HepG2 (cell line): ENCODE measurements around the gene UCN. TPM values are rescaled to one million over a fixed set of nuclear protein-coding genes. Genes with fewer than 3 reads are reported as not detected.

Experiments used
- AGO1 ChIP-seq: fragments of 200-400 bp; formaldehyde crosslinking; IDR thresholded peaks from 2 replicates; pipeline ENCODE4 v1.6.1; 2017; ENCODE audit warnings: mild to moderate bottlenecking, low read depth, low read length, moderate library complexity; ENCODE audit not compliant: poor library complexity, severe bottlenecking
- CAMTA2 ChIP-seq: sonication (generic); formaldehyde crosslinking; IDR thresholded peaks from 2 replicates; pipeline ENCODE4 v1.4.0; 2020; ENCODE audit warnings: mild to moderate bottlenecking, missing genetic modification reagents, borderline replicate concordance
- CCDC6 ChIP-seq: sonication (generic); formaldehyde crosslinking; IDR thresholded peaks from 2 replicates; pipeline ENCODE4 v1.8.1; 2022; ENCODE audit warnings: mild to moderate bottlenecking, missing genetic modification reagents, moderate library complexity
- CHCHD3 ChIP-seq: sonication (generic); formaldehyde crosslinking; IDR thresholded peaks from 2 replicates; pipeline ENCODE4 v1.8.0; 2022; ENCODE audit warnings: mild to moderate bottlenecking, missing genetic modification reagents, moderate library complexity
- ELF4 ChIP-seq: sonication (generic); formaldehyde crosslinking; IDR thresholded peaks from 2 replicates; pipeline ENCODE4 v1.5.0; 2020; ENCODE audit warnings: missing genetic modification reagents, mild to moderate bottlenecking, moderate library complexity, borderline replicate concordance
- GTF2F1 ChIP-seq: fragments of 150-350 bp; IDR thresholded peaks from 2 replicates; pipeline ENCODE4 v1.6.1; 2014; ENCODE audit warnings: low read length
- HHEX ChIP-seq: IDR thresholded peaks from 2 replicates; pipeline ENCODE4 v1.6.1; 2016; ENCODE audit warnings: control low read depth
- HMG20A ChIP-seq: IDR thresholded peaks from 2 replicates; pipeline ENCODE4 v1.6.1; 2016; ENCODE audit warnings: borderline replicate concordance
- HMGA1 ChIP-seq: sonication (generic); formaldehyde crosslinking; conservative IDR thresholded peaks from 2 replicates; pipeline ENCODE4 v1.4.0; 2020; ENCODE audit warnings: missing genetic modification reagents
- HOXA9 ChIP-seq: sonication (generic); formaldehyde crosslinking; IDR thresholded peaks from 2 replicates; pipeline ENCODE4 v1.8.1; 2022; ENCODE audit warnings: missing genetic modification reagents, mild to moderate bottlenecking, moderate library complexity, borderline replicate concordance
- IKZF4 ChIP-seq: sonication (generic); formaldehyde crosslinking; IDR thresholded peaks from 2 replicates; pipeline ENCODE4 v1.5.1; 2020; ENCODE audit warnings: borderline replicate concordance, mild to moderate bottlenecking, low read depth, missing genetic modification reagents; ENCODE audit errors: not compliant biosample characterization
- JDP2 ChIP-seq: sonication (generic); formaldehyde crosslinking; IDR thresholded peaks from 2 replicates; pipeline ENCODE4 v1.8.1; 2022; ENCODE audit warnings: missing genetic modification reagents, borderline replicate concordance
- KDM1A ChIP-seq: IDR thresholded peaks from 2 replicates; pipeline ENCODE4 v1.6.1; 2016; ENCODE audit warnings: missing compliant biosample characterization
- REXO4 ChIP-seq: sonication (generic); formaldehyde crosslinking; IDR thresholded peaks from 2 replicates; pipeline ENCODE4 v1.8.0; 2022; ENCODE audit warnings: missing genetic modification reagents, mild to moderate bottlenecking, borderline replicate concordance
- SNAI1 ChIP-seq: sonication (generic); formaldehyde crosslinking; IDR thresholded peaks from 2 replicates; pipeline ENCODE4 v1.5.0; 2020; ENCODE audit warnings: mild to moderate bottlenecking, missing genetic modification reagents, borderline replicate concordance
- SOX5 ChIP-seq: IDR thresholded peaks from 2 replicates; pipeline ENCODE4 v1.6.1; 2016; ENCODE audit warnings: borderline replicate concordance
- SYNCRIP ChIP-seq: fragments of 200-400 bp; formaldehyde crosslinking; IDR thresholded peaks from 2 replicates; pipeline ENCODE4 v1.6.1; 2018; ENCODE audit warnings: mild to moderate bottlenecking, low read depth, low read length; ENCODE audit not compliant: insufficient read depth
- TARDBP ChIP-seq: sonication (generic); formaldehyde crosslinking; IDR thresholded peaks from 2 replicates; pipeline ENCODE4 v1.8.0; 2022; ENCODE audit warnings: mild to moderate bottlenecking, missing genetic modification reagents
- ZFP1 ChIP-seq: IDR thresholded peaks from 2 replicates; pipeline ENCODE4 v1.6.1; 2016
- ZFP36L2 ChIP-seq: sonication (generic); formaldehyde crosslinking; IDR thresholded peaks from 2 replicates; pipeline ENCODE4 v1.4.0; 2020; ENCODE audit warnings: missing genetic modification reagents
- ZNF205 ChIP-seq: IDR thresholded peaks from 2 replicates; pipeline ENCODE4 v1.6.1; 2018; ENCODE audit warnings: missing biosample characterization, missing genetic modification reagents
- ZNF652 ChIP-seq: IDR thresholded peaks from 2 replicates; pipeline ENCODE4 v1.6.1; 2016; ENCODE audit warnings: low read depth, borderline replicate concordance
- ZNF713 ChIP-seq: sonication (generic); formaldehyde crosslinking; IDR thresholded peaks from 2 replicates; pipeline ENCODE4 v1.4.0; 2020; ENCODE audit warnings: mild to moderate bottlenecking, missing genetic modification reagents
- ZNF772 ChIP-seq: sonication (generic); formaldehyde crosslinking; IDR thresholded peaks from 2 replicates; pipeline ENCODE4 v1.5.0; 2020; ENCODE audit warnings: mild to moderate bottlenecking, missing genetic modification reagents
- polyA plus RNA-seq, 8 experiments: library from polyadenylated mRNA; depleted of rRNA in 3 of 8; stranded (reverse) in 7 of 8; unstranded in 1 of 8; fragments of >200 nt; fragmentation: Illumina TruSeq in 4 of 8; extraction: Trizol in 4 of 8; gene quantifications; 2 replicates each; pipeline versions ENCODE4 v1.2.1 to v1.2.3, GENCODE V29; 2011 to 2016; ENCODE audit warnings: low read depth in 4 of 8, missing spikeins in 1 of 8, mixed read lengths in 1 of 8; ENCODE audit not compliant: insufficient read depth in 1 of 8
- total RNA-seq, 5 experiments: library from RNA; depleted of rRNA; stranded (reverse); fragments of >200 nt; fragmentation: Illumina TruSeq; extraction: Trizol; gene quantifications; 2 replicates each; pipeline ENCODE4 v1.2.3, GENCODE V29; 2016; ENCODE audit warnings: low read depth in 1 of 5
- TF ChIP-seq, protein P1 (sequence below): sonication (generic); formaldehyde crosslinking; IDR thresholded peaks from 2 replicates; pipeline ENCODE4 v1.5.0; 2020; ENCODE audit warnings: mild to moderate bottlenecking, missing genetic modification reagents
- TF ChIP-seq, protein P2 (sequence below): sonication (generic); formaldehyde crosslinking; IDR thresholded peaks from 2 replicates; pipeline ENCODE4 v1.5.0; 2020; ENCODE audit warnings: mild to moderate bottlenecking, missing genetic modification reagents, moderate library complexity
- TF ChIP-seq, protein P3 (sequence below): sonication (generic); formaldehyde crosslinking; IDR thresholded peaks from 2 replicates; pipeline ENCODE4 v1.4.0; 2020; ENCODE audit warnings: missing genetic modification reagents, low read depth, mild to moderate bottlenecking, borderline replicate concordance

UCN gene
- total and polyA plus RNA-seq, 2 of the 13 experiments (the other 11 are each of a cell fraction or from before 2014, with no cell fraction given): 1.2 to 2.3 TPM

DNA sequence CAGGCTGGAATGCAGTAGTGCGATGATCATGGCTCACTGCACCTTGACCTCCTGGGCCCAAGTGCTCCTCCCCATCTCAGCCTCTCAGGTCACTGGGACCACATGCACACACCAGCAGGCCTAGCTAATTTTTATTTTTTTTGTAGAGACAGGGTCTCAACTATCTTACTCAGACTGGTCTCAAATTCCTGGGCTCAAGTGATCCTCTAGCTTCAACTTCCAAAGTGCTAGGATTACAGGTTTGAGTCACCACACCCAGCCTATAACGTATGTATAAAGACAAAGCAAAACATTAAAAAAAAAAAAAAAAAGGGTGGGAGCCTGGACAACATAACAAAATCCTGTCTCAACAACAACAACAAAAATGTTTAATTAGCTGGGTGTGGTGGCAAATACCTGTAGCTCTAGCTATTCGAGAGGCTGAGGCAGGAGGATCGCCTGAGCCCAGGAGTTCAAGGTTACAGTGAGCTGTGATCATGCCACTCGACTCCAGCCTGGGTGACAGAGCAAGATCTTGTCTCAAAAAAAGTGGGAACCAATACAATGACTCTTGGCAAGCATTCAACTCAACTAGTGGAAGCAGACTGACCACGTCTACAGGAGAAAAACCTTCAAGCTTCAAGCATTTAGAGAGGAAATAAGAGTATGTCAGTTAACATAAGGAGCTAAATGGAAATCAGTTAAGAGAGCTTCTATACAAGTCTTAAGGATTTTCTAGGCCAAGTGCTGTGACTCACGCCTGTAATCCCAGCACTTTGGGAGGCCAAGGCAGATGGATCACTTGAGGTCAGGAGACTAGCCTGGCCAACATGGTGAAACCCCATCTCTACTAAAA is 45.7 kb upstream of the UCN start (continued):
- no peak for TF ChIP-seq ELF4 (CRISPR knock-in tag)
- no peak for TF ChIP-seq REXO4
- TF ChIP-seq, protein P1, sequence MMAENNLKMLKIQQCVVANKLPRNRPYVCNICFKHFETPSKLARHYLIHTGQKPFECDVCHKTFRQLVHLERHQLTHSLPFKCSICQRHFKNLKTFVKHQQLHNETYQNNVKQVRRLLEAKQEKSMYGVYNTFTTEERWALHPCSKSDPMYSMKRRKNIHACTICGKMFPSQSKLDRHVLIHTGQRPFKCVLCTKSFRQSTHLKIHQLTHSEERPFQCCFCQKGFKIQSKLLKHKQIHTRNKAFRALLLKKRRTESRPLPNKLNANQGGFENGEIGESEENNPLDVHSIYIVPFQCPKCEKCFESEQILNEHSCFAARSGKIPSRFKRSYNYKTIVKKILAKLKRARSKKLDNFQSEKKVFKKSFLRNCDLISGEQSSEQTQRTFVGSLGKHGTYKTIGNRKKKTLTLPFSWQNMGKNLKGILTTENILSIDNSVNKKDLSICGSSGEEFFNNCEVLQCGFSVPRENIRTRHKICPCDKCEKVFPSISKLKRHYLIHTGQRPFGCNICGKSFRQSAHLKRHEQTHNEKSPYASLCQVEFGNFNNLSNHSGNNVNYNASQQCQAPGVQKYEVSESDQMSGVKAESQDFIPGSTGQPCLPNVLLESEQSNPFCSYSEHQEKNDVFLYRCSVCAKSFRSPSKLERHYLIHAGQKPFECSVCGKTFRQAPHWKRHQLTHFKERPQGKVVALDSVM (CRISPR knock-in tag): peak; percentile 96
- TF ChIP-seq, protein P2, sequence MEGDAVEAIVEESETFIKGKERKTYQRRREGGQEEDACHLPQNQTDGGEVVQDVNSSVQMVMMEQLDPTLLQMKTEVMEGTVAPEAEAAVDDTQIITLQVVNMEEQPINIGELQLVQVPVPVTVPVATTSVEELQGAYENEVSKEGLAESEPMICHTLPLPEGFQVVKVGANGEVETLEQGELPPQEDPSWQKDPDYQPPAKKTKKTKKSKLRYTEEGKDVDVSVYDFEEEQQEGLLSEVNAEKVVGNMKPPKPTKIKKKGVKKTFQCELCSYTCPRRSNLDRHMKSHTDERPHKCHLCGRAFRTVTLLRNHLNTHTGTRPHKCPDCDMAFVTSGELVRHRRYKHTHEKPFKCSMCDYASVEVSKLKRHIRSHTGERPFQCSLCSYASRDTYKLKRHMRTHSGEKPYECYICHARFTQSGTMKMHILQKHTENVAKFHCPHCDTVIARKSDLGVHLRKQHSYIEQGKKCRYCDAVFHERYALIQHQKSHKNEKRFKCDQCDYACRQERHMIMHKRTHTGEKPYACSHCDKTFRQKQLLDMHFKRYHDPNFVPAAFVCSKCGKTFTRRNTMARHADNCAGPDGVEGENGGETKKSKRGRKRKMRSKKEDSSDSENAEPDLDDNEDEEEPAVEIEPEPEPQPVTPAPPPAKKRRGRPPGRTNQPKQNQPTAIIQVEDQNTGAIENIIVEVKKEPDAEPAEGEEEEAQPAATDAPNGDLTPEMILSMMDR: no peak
- TF ChIP-seq IKZF4: no peak
- TF ChIP-seq ZNF713 (CRISPR knock-in tag): no peak
- no peak for TF ChIP-seq ZFP1 (CRISPR knock-in tag)
- TF ChIP-seq HOXA9 (CRISPR knock-in tag): no peak
- no peak for TF ChIP-seq ZNF652 (CRISPR knock-in tag)
- no peak for TF ChIP-seq CAMTA2 (CRISPR knock-in tag)
- peak; percentile 11 for TF ChIP-seq SOX5
- TF ChIP-seq SNAI1 (CRISPR knock-in tag): no peak
- TF ChIP-seq HMG20A (CRISPR knock-in tag): peak; percentile 42; the same call in 1 of the 2 replicates
- TF ChIP-seq CCDC6 (CRISPR knock-in tag): no peak
- no peak for TF ChIP-seq HHEX
- 0 out of 2 replicates have a peak, but pooled peaks have one; percentile 45 for TF ChIP-seq ZNF772 (CRISPR knock-in tag)
- no peak for TF ChIP-seq JDP2 (CRISPR knock-in tag)
- TF ChIP-seq HMGA1: no peak
- no peak for TF ChIP-seq AGO1
- TF ChIP-seq ZNF205 (CRISPR knock-in tag): 0 out of 2 replicates have a peak, but pooled peaks have one; percentile 14
- TF ChIP-seq KDM1A (CRISPR knock-in tag): no peak
- no peak for TF ChIP-seq ZFP36L2 (CRISPR knock-in tag)
- TF ChIP-seq GTF2F1: no peak
- TF ChIP-seq, protein P3, sequence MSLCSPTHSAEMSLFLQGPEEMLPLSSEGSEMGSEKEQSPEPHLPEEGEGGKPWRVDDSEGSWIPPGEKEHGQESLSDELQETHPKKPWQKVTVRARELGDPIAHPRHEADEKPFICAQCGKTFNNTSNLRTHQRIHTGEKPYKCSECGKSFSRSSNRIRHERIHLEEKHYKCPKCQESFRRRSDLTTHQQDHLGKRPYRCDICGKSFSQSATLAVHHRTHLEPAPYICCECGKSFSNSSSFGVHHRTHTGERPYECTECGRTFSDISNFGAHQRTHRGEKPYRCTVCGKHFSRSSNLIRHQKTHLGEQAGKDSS (CRISPR knock-in tag): peak; percentile 11; the same call in 1 of the 2 replicates
- peak; percentile 51; the same call in 1 of the 2 replicates for TF ChIP-seq TARDBP (CRISPR knock-in tag)
- TF ChIP-seq SYNCRIP: no peak
- no peak for TF ChIP-seq CHCHD3 (CRISPR knock-in tag)
